Gastrocnemius medialis (tissue), 4 donors: ENCODE results near the gene CLDN4.

ENCODE experiments used
- POLR2A ChIP-seq, 2 donors: fragments of 450-650 bp; IDR thresholded peaks; one replicate each; pipeline ENCODE4 v1.6.1; 2017; ENCODE audit warnings: antibody characterized with exemption in 2 of 2, mild to moderate bottlenecking in 2 of 2, moderate library complexity in 2 of 2
- TF ChIP-seq, protein P1 (sequence below), 5 experiments: fragments of 450-650 bp in 3 of 5; fragments of 200-600 bp in 2 of 5; sonication (generic) in 2 of 5; IDR thresholded peaks in 4 of 5; conservative IDR thresholded peaks in 1 of 5; 1 replicate in 4 of 5; 2 replicates in 1 of 5; pipeline ENCODE4 v1.5.1; 2016 to 2019; ENCODE audit warnings: antibody characterized with exemption in 5 of 5, mild to moderate bottlenecking in 3 of 5, moderate library complexity in 3 of 5

DNA sequence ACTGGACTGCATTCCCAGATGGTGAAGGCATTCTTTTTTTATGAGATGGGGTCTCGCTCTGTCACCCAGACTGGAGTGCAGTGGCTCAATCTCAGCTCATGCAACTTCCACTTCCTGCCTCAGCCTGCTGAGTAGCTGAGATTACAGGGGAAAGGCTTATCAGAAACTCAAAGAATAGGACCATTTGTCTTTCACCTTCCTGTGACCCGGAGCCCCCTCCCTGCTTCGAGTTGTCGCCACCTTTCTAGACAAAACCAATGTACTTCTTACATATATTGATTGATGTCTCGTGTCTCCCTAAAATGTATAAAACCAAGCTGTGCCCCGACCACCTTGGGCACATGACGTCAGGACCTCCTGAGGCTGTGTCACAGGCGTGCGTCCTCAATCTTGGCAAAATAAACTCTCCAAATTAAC, 13.3 kb downstream of the CLDN4 start:
- TF ChIP-seq, protein P1, sequence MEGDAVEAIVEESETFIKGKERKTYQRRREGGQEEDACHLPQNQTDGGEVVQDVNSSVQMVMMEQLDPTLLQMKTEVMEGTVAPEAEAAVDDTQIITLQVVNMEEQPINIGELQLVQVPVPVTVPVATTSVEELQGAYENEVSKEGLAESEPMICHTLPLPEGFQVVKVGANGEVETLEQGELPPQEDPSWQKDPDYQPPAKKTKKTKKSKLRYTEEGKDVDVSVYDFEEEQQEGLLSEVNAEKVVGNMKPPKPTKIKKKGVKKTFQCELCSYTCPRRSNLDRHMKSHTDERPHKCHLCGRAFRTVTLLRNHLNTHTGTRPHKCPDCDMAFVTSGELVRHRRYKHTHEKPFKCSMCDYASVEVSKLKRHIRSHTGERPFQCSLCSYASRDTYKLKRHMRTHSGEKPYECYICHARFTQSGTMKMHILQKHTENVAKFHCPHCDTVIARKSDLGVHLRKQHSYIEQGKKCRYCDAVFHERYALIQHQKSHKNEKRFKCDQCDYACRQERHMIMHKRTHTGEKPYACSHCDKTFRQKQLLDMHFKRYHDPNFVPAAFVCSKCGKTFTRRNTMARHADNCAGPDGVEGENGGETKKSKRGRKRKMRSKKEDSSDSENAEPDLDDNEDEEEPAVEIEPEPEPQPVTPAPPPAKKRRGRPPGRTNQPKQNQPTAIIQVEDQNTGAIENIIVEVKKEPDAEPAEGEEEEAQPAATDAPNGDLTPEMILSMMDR (IDR thresholded peaks at IDR 0.05 in 4 of 5, conservative IDR thresholded peaks at IDR 0.05 in 1 of 5): no peak
- no peak for TF ChIP-seq POLR2A (IDR thresholded peaks at IDR 0.05)
